ENCODE measurements around the gene PON1. TPM values are rescaled to one million over a fixed set of nuclear protein-coding genes. Genes with fewer than 3 reads are reported as not detected.

Gene PON1
- total and polyA plus RNA-seq, 2 experiments from 2014 or later = 0.69 to 1.2 TPM

GRCh38 chr7:95368235-95368634 lies 43.9 kb upstream of the PON1 start:
- Mint-ChIP-seq H3K9me3 (no peaks in the 10 kb centered on the region), H3K4me1 (no peaks in the 10 kb centered on the region), H3K27ac (no peak overlapping the region), H3K36me3 (ENCODE audit: low read depth) (no peaks in the 10 kb centered on the region), H3K27me3 (ENCODE audit: insufficient read depth, low read depth, poor library complexity) (peaks cover 1% of the 10 kb centered on the region), H3K4me3 (no peak overlapping the region)
- Histone ChIP-seq H3K9me2 (ENCODE audit: insufficient read depth) (no peaks in the 10 kb centered on the region), H3K4me3 (no peak overlapping the region), H3K27ac (ENCODE audit: low read depth) (no peak overlapping the region), H3F3A (replicated peaks; ENCODE audit: low read depth) (no peaks in the 10 kb centered on the region), H2AFZ (no peak overlapping the region), H4K20me1 (replicated peaks; ENCODE audit: insufficient read depth) (no peaks in the 10 kb centered on the region), H3K4me2 (no peak overlapping the region), H3K4me1 (ENCODE audit: insufficient read depth) (no peaks in the 10 kb centered on the region), H3K36me3 (ENCODE audit: insufficient read depth) (no peaks in the 10 kb centered on the region), H3K79me2 (replicated peaks; ENCODE audit: insufficient read depth) (no peaks in the 10 kb centered on the region), H3K27me3 (ENCODE audit: insufficient read depth) (no peaks in the 10 kb centered on the region)
- DNase-seq (ENCODE audit: low spot score) = no peak
- TF ChIP-seq EZH2phosphoT487 (IDR thresholded peaks at IDR 0.05; ENCODE audit: unreplicated experiment) (no peak), NANOG (IDR thresholded peaks at IDR 0.05; ENCODE audit: borderline replicate concordance) (no peak), EZH2 (IDR thresholded peaks at IDR 0.05; ENCODE audit: low read depth, unreplicated experiment) (no peak), CTCF (conservative IDR thresholded peaks at IDR 0.05; ENCODE audit: low read depth in 2 of 2) (no peak), JUNB (IDR thresholded peaks at IDR 0.05; ENCODE audit: unreplicated experiment) (no peak), ZNF331 (CRISPR knock-in tag; IDR thresholded peaks at IDR 0.05; ENCODE audit: low read depth) (no peak), REST (IDR thresholded peaks at IDR 0.05; ENCODE audit: unreplicated experiment) (no peak)
- TF ChIP-seq, protein P1, sequence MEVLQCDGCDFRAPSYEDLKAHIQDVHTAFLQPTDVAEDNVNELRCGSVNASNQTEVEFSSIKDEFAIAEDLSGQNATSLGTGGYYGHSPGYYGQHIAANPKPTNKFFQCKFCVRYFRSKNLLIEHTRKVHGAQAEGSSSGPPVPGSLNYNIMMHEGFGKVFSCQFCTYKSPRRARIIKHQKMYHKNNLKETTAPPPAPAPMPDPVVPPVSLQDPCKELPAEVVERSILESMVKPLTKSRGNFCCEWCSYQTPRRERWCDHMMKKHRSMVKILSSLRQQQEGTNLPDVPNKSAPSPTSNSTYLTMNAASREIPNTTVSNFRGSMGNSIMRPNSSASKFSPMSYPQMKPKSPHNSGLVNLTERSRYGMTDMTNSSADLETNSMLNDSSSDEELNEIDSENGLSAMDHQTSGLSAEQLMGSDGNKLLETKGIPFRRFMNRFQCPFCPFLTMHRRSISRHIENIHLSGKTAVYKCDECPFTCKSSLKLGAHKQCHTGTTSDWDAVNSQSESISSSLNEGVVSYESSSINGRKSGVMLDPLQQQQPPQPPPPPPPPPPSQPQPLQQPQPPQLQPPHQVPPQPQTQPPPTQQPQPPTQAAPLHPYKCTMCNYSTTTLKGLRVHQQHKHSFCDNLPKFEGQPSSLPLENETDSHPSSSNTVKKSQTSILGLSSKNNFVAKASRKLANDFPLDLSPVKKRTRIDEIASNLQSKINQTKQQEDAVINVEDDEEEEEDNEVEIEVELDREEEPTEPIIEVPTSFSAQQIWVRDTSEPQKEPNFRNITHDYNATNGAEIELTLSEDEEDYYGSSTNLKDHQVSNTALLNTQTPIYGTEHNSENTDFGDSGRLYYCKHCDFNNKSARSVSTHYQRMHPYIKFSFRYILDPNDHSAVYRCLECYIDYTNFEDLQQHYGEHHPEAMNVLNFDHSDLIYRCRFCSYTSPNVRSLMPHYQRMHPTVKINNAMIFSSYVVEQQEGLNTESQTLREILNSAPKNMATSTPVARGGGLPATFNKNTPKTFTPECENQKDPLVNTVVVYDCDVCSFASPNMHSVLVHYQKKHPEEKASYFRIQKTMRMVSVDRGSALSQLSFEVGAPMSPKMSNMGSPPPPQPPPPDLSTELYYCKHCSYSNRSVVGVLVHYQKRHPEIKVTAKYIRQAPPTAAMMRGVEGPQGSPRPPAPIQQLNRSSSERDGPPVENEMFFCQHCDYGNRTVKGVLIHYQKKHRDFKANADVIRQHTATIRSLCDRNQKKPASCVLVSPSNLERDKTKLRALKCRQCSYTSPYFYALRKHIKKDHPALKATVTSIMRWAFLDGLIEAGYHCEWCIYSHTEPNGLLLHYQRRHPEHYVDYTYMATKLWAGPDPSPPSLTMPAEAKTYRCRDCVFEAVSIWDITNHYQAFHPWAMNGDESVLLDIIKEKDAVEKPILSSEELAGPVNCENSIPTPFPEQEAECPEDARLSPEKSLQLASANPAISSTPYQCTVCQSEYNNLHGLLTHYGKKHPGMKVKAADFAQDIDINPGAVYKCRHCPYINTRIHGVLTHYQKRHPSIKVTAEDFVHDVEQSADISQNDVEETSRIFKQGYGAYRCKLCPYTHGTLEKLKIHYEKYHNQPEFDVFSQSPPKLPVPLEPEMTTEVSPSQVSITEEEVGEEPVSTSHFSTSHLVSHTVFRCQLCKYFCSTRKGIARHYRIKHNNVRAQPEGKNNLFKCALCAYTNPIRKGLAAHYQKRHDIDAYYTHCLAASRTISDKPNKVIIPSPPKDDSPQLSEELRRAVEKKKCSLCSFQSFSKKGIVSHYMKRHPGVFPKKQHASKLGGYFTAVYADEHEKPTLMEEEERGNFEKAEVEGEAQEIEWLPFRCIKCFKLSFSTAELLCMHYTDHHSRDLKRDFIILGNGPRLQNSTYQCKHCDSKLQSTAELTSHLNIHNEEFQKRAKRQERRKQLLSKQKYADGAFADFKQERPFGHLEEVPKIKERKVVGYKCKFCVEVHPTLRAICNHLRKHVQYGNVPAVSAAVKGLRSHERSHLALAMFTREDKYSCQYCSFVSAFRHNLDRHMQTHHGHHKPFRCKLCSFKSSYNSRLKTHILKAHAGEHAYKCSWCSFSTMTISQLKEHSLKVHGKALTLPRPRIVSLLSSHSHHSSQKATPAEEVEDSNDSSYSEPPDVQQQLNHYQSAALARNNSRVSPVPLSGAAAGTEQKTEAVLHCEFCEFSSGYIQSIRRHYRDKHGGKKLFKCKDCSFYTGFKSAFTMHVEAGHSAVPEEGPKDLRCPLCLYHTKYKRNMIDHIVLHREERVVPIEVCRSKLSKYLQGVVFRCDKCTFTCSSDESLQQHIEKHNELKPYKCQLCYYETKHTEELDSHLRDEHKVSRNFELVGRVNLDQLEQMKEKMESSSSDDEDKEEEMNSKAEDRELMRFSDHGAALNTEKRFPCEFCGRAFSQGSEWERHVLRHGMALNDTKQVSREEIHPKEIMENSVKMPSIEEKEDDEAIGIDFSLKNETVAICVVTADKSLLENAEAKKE (CRISPR knock-in tag; IDR thresholded peaks at IDR 0.05) = no peak
- ATAC-seq = no peak
